Psoas muscle (tissue), 8 donors: ENCODE data around the gene TAF3. TPM values are rescaled to one million over a fixed set of nuclear protein-coding genes. Genes with fewer than 3 reads are reported as not detected.

Source experiments
- ATAC-seq, 4 donors: fragments of 200-7000 bp; cut with Tn5 transposase; one replicate each; pipeline ENCODE4 v1.9.1; 2020; ENCODE audit warnings: moderate library complexity in 3 of 4, mild to moderate bottlenecking in 2 of 4
- DNase-seq, 2 donors: peaks; one replicate each; pipeline ENCODE4 v3.0.0-alpha.2; 2020
- H3K27ac ChIP-seq: fragments of 200-600 bp; one replicate; pipeline ENCODE4 v1.8.0; 2022
- H3K27me3 ChIP-seq, 3 donors: fragments of 200-600 bp in 1 of 3; one replicate each; pipeline versions ENCODE4 v1.6.1 to v1.8.0; 2013 to 2022; ENCODE audit warnings: low read length in 2 of 3, mild to moderate bottlenecking in 2 of 3, moderate library complexity in 1 of 3; ENCODE audit not compliant: insufficient read depth in 3 of 3
- H3K36me3 ChIP-seq, 2 donors: fragments of 200-600 bp in 1 of 2; one replicate each; pipeline versions ENCODE4 v1.6.1 to v1.8.0; 2013 to 2022; ENCODE audit warnings: low read depth in 1 of 2, mild to moderate bottlenecking in 1 of 2, moderate library complexity in 1 of 2; ENCODE audit not compliant: insufficient read depth in 1 of 2
- H3K4me1 ChIP-seq: fragments of 200-600 bp; one replicate; pipeline ENCODE4 v1.8.0; 2022
- H3K4me3 ChIP-seq: fragments of 200-600 bp; one replicate; pipeline ENCODE4 v1.8.0; 2022; ENCODE audit warnings: mild to moderate bottlenecking
- H3K9me3 ChIP-seq: fragments of 200-600 bp; one replicate; pipeline ENCODE4 v1.8.0; 2022
- WGBS, 3 donors: extraction: QIAGEN DNeasy Blood & Tissue Kit; methylation state at CpG; one replicate each; pipeline versions ENCODE4 v1.1.6 to v1.1.7; 2013; 5-methylcytosine and 5-hydroxymethylcytosine counted together
- intact Hi-C, 2 donors: fragments of 100-400 bp; cut with DNase I; formaldehyde crosslinking; loops; one replicate each; pipeline versions ENCODE4 v1.11.0 to v1.14.2; 2022
- polyA plus RNA-seq, 3 donors: library from polyadenylated mRNA; stranded (reverse); fragments of 200-250 nt; gene quantifications; one replicate each; pipeline ENCODE4 v1.2.3, GENCODE V29; 2013
- total RNA-seq, 4 donors: library from RNA; stranded (reverse); fragmentation: NEBNext Ultra II Directional in 2 of 4; extraction: Animal tissue kit (Norgen Biotek cat#: 25700) in 2 of 4; gene quantifications; one replicate each; pipeline versions ENCODE4 v1.2.1 to v1.2.4, GENCODE V29; 2021 to 2023
- TF ChIP-seq, protein P1 (sequence below): fragments of 200-600 bp; IDR thresholded peaks from one replicate; pipeline ENCODE4 v1.8.0; 2022; ENCODE audit warnings: antibody characterized with exemption
- donor health status: healthy with polysubstance abuse.
- donor health status: DM: no; HTN: no; CAD: no; lungs with moderate emphysema.
- donor health status: Bipolar disorder and iron deficiency.
- donor health status: healthy.
- donor health status: DM: yes; HTN: yes; CAD: no.
- donor health status: DM: no; HTN: no; CAD: no.
- donor health status: DM: no; HTN: no; CAD: no.
- donor health status: DM: yes; HTN: yes; CAD: no.

The TAF3 gene
- total and polyA plus RNA-seq, 7 donors = 4.6 to 21.5 (median 13.0) TPM

DNA sequence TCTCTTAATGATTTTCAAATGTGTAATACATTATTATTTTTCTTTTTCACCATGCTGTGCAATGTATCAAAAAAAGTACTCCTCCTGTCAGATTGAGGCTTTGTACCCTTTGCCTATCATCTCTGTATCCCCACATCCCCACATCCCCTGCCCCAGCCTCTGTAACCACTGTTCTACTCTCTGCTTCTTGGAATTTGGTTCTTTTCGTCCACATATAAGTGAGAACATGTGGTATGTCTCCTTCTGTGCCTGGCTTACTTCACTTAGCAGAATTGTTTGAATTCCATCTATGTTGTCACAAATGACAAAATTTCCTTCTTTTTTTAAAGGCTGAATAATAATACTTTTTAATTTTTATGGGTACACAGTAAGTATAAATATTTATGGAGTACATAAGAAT lies 13.8 kb downstream of the TAF3 start:
- Histone ChIP-seq H3K4me1 (peaks cover 12% of the 10 kb centered on the region), H3K27ac (no peak overlapping the region), H3K36me3 (peaks cover 0 to 3% of the 10 kb centered on the region in 2 donors), H3K4me3 (no peak overlapping the region), H3K9me3 (no peaks in the 10 kb centered on the region), H3K27me3 (no peaks in the 10 kb centered on the region)
- ATAC-seq (no peak), DNase-seq (no peak)
- 88 to 91% (median 90%) methylated on average over 1 of the region's 1 CpG for WGBS, 3 donors
- TF ChIP-seq, protein P1, sequence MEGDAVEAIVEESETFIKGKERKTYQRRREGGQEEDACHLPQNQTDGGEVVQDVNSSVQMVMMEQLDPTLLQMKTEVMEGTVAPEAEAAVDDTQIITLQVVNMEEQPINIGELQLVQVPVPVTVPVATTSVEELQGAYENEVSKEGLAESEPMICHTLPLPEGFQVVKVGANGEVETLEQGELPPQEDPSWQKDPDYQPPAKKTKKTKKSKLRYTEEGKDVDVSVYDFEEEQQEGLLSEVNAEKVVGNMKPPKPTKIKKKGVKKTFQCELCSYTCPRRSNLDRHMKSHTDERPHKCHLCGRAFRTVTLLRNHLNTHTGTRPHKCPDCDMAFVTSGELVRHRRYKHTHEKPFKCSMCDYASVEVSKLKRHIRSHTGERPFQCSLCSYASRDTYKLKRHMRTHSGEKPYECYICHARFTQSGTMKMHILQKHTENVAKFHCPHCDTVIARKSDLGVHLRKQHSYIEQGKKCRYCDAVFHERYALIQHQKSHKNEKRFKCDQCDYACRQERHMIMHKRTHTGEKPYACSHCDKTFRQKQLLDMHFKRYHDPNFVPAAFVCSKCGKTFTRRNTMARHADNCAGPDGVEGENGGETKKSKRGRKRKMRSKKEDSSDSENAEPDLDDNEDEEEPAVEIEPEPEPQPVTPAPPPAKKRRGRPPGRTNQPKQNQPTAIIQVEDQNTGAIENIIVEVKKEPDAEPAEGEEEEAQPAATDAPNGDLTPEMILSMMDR = no peak
- intact Hi-C loops = no loop called here

DNA sequence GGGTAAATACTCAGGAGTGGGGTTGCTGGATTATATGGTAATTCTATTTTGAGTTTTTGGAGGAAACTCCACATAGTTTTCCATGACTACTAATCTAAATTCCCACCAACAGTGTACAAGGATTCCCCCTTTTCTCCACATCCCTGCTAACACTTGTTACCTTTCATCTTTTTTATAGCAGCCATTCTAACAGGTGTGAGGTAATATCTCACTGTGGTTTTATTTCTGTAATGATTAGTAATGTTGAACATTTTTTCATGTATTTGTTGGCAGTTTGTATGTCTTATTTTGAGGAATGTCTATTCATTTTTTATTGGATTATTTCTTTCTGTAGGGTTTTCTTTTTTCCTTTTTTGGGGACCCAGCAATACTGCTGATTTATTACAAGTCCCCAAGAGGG lies 14.9 kb downstream of the TAF3 start:
- no peaks in the 10 kb centered on the region for H3K36me3 ChIP-seq
- peaks cover 12% of the 10 kb centered on the region for H3K4me1 ChIP-seq
- no peak for ATAC-seq
- no peak overlapping the region for H3K4me3 ChIP-seq
- no peaks in the 10 kb centered on the region for H3K9me3 ChIP-seq
- no peak overlapping the region for H3K27ac ChIP-seq
- TF ChIP-seq, protein P1 = no peak
- no peak for DNase-seq
- intact Hi-C loops = no loop called here
- no peaks in the 10 kb centered on the region for H3K27me3 ChIP-seq

DNA sequence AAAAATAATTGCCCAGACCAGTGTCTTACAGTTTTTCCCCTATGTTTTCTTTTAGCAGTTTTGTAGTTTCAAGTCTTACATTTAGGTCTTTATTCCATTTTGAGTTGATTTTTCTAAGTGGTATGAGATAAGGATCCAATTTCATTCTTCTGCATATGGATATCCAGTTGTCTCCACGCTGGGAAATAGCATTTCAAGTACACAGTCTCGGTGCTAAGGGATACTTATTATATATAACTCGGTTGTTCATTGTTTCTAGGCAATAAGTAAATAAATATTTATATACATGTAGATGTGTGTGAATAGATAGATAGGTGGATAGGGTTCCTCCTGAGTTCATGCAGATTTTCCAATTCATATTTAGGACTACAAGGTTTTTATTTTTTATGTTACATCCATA lies 16.0 kb downstream of the TAF3 start:
- TF ChIP-seq, protein P1 = no peak
- 76 to 79% (median 78%) methylated on average over 3 of the region's 3 CpGs for WGBS, 3 donors
- Histone ChIP-seq H3K9me3 (no peaks in the 10 kb centered on the region), H3K27me3 (no peaks in the 10 kb centered on the region), H3K36me3 (no peaks in the 10 kb centered on the region), H3K4me3 (no peak overlapping the region), H3K4me1 (peaks cover 12% of the 10 kb centered on the region), H3K27ac (no peak overlapping the region)
- intact Hi-C loops = no loop called here
- ATAC-seq (no peak), DNase-seq (no peak)

DNA sequence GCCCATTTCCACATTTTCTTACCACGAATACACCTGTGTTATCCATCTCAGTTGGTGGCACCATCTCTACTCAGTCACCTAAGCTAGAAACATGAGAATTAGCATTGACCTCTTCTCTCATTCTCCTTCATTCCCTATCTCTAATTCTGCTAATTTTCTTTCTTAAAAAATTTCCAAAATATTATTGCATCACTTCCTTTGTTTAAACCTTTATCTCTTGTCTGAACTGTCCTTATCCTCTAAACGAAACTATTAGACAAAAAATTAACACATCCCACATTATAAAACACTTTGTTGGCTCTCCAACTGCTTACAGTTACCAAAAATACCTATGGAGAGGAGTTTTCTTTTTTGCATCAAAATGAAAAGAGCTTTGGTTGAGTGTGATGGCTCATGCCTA lies 18.3 kb downstream of the TAF3 start:
- Histone ChIP-seq H3K4me3 (no peak overlapping the region), H3K36me3 (no peaks in the 10 kb centered on the region), H3K9me3 (no peaks in the 10 kb centered on the region), H3K4me1 (peaks cover 4% of the 10 kb centered on the region), H3K27ac (no peak overlapping the region), H3K27me3 (no peaks in the 10 kb centered on the region)
- WGBS, 3 donors = 90 to 94% (median 94%) methylated on average over 2 of the region's 2 CpGs
- TF ChIP-seq, protein P1 = no peak
- DNase-seq (no peak), ATAC-seq (no peak)
- intact Hi-C loops = no loop called here

DNA sequence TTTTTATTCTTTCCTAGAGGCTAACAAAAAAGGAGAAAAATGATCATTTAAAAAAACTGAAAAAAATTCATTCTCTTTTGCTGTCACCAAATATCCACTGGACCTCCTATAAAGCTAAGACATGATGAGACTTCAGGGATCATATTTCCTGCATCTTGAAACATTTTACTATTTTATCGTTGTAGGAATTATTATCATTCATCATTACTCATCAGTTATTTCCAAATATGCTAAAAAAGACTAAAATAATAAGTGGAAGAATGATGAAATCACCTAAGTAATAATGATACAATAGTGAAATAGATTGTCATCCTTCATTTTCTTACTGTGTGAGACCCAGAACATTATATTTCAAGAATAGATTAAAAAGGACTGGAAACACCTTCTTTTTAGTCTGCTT lies 28.3 kb downstream of the TAF3 start:
- ATAC-seq (no peak), DNase-seq (no peak)
- H3K36me3 ChIP-seq = no peaks in the 10 kb centered on the region
- intact Hi-C loops = no loop called here
- TF ChIP-seq, protein P1 = no peak
- no peaks in the 10 kb centered on the region for H3K4me1 ChIP-seq
- no peak overlapping the region for H3K27ac ChIP-seq
- 40 to 50% (median 44%) methylated on average over 1 of the region's 1 CpG for WGBS, 3 donors
- H3K4me3 ChIP-seq = no peak overlapping the region
- no peaks in the 10 kb centered on the region for H3K27me3 ChIP-seq
- H3K9me3 ChIP-seq = no peaks in the 10 kb centered on the region
